BLaER1 treated with 17β-estradiol and CSF1 and Interleukin-3, amounts not matched to agents 10 nM and 100 nM (cell line): ENCODE data around the gene GNB1L.

Experiments used
- H3K27ac ChIP-seq, 11 experiments: shearing (Covaris generic); formaldehyde crosslinking; 2 replicates each; pipeline ENCODE4 v1.8.1; 2022
- H3K27me3 ChIP-seq, 11 experiments: shearing (Covaris generic); formaldehyde crosslinking; 2 replicates each; pipeline ENCODE4 v1.8.1; 2022
- H3K36me3 ChIP-seq, 11 experiments: shearing (Covaris generic); formaldehyde crosslinking; 2 replicates each; pipeline ENCODE4 v1.8.1; 2022
- H3K4me1 ChIP-seq, 10 experiments: shearing (Covaris generic); formaldehyde crosslinking; 2 replicates each; pipeline ENCODE4 v1.8.1; 2022
- H3K4me2 ChIP-seq, 11 experiments: shearing (Covaris generic); formaldehyde crosslinking; 2 replicates each; pipeline ENCODE4 v1.8.1; 2022
- H3K4me3 ChIP-seq, 10 experiments: shearing (Covaris generic); formaldehyde crosslinking; 2 replicates each; pipeline ENCODE4 v1.8.1; 2022
- H3K9ac ChIP-seq, 11 experiments: shearing (Covaris generic); formaldehyde crosslinking; 2 replicates each; pipeline ENCODE4 v1.8.1; 2022
- H3K9me3 ChIP-seq, 11 experiments: shearing (Covaris generic); formaldehyde crosslinking; replicated peaks in 1 of 11; 2 replicates each; pipeline ENCODE4 v1.8.1; 2022
- H4K20me1 ChIP-seq, 11 experiments: shearing (Covaris generic); formaldehyde crosslinking; 2 replicates each; pipeline ENCODE4 v1.8.1; 2022
- Cebpa-rat ChIP-seq, 11 experiments: shearing (Covaris generic); IDR thresholded peaks; 2 replicates each; pipeline ENCODE4 v1.8.1; 2022

GNB1L gene

DNA sequence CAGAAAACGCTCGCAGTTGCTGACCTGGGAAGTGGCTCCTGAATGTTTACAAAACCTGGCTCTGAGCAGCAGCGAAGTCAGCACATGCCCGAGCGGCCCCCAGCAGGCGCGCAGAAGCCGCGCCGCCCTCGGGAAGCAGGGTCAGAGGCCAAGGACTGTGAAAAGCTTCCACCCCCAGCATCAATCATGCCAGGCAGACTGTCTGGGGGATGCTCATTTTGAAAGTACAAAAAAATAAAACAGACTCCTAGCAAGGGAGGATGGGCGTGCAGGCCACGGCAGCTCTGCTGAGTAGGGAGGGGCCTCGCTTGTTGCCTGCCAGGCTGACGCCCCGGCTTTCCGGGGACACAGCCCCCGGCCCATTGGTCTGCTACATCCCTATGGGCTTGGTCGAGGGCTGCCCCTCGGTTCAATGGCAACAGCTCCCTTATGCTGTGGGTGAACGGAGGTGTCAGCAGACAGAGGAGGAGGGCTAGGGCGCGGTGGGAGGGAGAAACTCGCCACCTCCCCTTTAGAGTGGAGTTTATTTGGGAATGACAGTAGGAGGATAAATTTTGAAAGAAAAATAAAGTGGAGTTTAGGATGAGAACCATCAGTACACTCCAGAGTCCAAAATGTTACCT lies 37.7 kb upstream of the GNB1L start:
- TF ChIP-seq Cebpa-rat (IDR thresholded peaks at IDR 0.05): no peak
- Histone ChIP-seq H4K20me1 (peaks cover 0 to 7% (median 0%) of the 10 kb centered on the region in 11 experiments; a peak in 1 of 22 replicates), H3K27ac (peak overlapping the region in 10 of 11 experiments; percentile 13 to 97 (median 90); a peak in 19 of 22 replicates), H3K4me1 (peaks cover 44 to 99% (median 97%) of the 10 kb centered on the region in 10 experiments), H3K4me3 (peak overlapping the region in 7 of 10 experiments; percentile 19 to 45 (median 30); a peak in 10 of 20 replicates), H3K9ac (peak overlapping the region in 10 of 11 experiments; percentile 32 to 86 (median 74); a peak in 17 of 22 replicates), H3K9me3 (no peaks in the 10 kb centered on the region), H3K27me3 (no peaks in the 10 kb centered on the region), H3K4me2 (peak overlapping the region; percentile 82 to 99 (median 93)), H3K36me3 (peaks cover 0 to 26% (median 11%) of the 10 kb centered on the region in 11 experiments; a peak in 9 of 22 replicates)

DNA sequence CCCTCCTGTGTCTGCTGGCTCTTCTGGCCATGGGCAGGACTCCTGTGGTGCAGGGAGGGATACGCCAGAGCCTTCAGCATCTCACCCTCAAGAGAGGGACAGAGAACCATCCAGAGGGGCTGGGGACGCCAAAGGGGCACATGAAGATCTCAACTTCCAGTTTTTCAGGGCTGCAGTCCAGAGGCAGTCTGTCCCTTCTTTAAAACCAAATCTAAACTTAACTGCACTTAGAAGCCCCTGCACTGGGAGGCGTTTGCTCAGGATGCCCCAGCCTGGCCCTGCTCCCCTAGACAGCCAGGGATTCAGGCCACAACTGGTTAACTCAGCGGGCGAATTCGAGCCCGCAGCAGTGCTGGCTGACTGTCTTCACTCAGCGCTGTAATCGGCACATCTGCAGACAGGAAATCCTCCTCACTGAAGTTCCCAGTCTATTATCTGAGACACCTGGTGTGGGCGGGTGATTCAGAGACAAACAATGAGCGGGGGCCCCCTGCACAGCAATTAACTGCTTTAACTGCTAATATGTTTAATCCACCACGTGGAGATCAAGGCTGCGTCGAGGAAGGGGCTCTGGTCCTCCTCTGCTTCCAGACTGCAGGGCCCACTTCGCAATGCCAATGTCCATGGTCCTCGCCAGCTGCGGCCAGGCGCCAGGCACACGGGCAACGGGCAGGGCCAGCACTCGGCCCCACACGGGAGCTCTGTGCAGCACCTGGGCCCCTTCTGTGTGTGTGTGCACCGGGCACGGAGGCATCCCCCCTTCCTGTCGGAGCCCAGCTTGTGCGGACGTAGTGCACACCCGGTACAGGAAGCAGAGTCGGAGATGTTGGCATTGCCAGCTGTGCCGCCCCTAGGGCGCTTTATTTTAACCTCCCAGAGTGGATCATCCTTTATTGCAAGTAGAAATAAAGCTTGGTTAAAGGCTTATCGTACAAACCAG lies 36.9 kb upstream of the GNB1L start:
- Histone ChIP-seq H3K4me1 (peaks cover 52 to 99% (median 97%) of the 10 kb centered on the region in 10 experiments), H4K20me1 (peaks cover 0 to 4% (median 0%) of the 10 kb centered on the region in 11 experiments; a peak in 1 of 22 replicates), H3K4me2 (peak overlapping the region; percentile 82 to 99 (median 93)), H3K27me3 (no peaks in the 10 kb centered on the region), H3K36me3 (peaks cover 0 to 26% (median 11%) of the 10 kb centered on the region in 11 experiments; a peak in 9 of 22 replicates), H3K9ac (peak overlapping the region in 10 of 11 experiments; percentile 32 to 86 (median 74); a peak in 19 of 22 replicates), H3K4me3 (peak overlapping the region in 7 of 10 experiments; percentile 19 to 45 (median 30); a peak in 11 of 20 replicates), H3K9me3 (no peaks in the 10 kb centered on the region), H3K27ac (peak overlapping the region in 10 of 11 experiments; percentile 47 to 97 (median 90); a peak in 19 of 22 replicates)
- no peak for TF ChIP-seq Cebpa-rat (IDR thresholded peaks at IDR 0.05)

DNA sequence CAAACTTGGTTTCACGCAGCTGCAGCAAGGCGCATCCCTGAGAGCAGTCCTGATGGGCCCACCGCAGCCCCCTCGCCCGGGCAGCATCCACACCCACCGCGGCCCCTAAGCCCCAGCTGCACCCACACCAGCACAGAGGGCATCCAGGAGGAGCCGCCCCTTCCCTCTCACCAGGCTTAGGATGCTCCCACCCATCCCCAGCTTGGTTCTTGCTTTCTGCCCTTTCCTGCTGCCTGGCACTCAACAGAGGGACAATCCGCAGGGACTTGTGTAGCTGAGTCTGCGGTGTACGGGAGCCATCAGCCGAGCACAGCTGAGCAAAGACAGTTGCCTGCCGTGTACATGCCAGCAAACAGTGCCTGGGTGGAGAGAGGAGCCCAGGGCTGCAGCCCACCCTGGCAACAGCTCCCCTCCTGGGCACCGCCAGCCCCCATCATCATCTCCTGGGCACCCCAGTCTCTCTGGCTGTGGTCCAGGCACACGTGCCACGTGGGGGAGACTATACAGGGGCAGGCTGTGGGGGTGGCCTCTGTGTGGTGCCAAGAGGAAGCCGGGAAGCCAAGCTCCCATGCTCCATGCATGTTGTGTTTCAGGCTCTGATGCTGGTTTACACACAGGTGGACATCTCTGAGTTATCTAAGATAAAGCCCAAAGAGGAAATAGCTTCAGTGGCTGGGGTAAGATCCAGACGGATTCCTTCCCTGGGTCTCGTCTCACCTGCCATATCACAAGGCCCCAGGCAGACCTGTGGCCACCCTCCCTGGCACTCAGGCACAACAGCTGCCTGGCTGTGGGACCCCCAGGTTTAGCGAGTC lies 36.0 kb upstream of the GNB1L start:
- peak overlapping the region; percentile 82 to 99 (median 93) for H3K4me2 ChIP-seq
- H4K20me1 ChIP-seq: no peaks in the 10 kb centered on the region
- H3K4me3 ChIP-seq: peak overlapping the region in 4 of 10 experiments; percentile 19 to 31 (median 28); a peak in 3 of 20 replicates
- no peaks in the 10 kb centered on the region for H3K27me3 ChIP-seq
- no peaks in the 10 kb centered on the region for H3K9me3 ChIP-seq
- peak overlapping the region in 10 of 11 experiments; percentile 32 to 86 (median 74); a peak in 18 of 22 replicates for H3K9ac ChIP-seq
- H3K27ac ChIP-seq: peak overlapping the region in 10 of 11 experiments; percentile 47 to 97 (median 90); a peak in 19 of 22 replicates
- TF ChIP-seq Cebpa-rat (IDR thresholded peaks at IDR 0.05): no peak
- peaks cover 0 to 26% (median 11%) of the 10 kb centered on the region in 11 experiments; a peak in 9 of 22 replicates for H3K36me3 ChIP-seq
- H3K4me1 ChIP-seq: peaks cover 60 to 99% (median 97%) of the 10 kb centered on the region in 10 experiments

DNA sequence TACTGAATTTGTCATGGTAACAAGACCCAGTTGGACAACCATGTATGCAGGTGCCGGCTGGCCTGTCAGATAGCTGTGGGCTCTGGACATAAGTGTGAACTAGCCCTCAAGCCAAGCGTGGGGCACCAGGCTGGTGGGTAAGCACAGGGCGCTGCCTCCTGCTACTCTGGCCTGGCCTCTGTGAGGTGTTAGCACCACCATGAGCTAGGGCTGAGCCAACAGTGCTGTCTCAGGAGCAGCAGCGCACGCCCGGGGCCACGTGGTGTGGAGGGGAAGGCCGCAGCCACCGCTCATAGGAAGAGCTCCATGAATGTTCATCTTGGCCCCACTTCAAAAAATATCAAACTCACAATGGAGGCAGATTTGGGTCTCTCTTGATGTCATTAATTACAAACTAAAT lies 35.3 kb upstream of the GNB1L start:
- no peaks in the 10 kb centered on the region for H3K9me3 ChIP-seq
- H3K36me3 ChIP-seq: peaks cover 0 to 19% (median 6%) of the 10 kb centered on the region in 11 experiments; a peak in 8 of 22 replicates
- no peaks in the 10 kb centered on the region for H4K20me1 ChIP-seq
- peak overlapping the region in 5 of 11 experiments; percentile 67 to 86 (median 84); a peak in 6 of 22 replicates for H3K9ac ChIP-seq
- peak overlapping the region in 8 of 11 experiments; percentile 79 to 97 (median 92); a peak in 14 of 22 replicates for H3K27ac ChIP-seq
- no peak for TF ChIP-seq Cebpa-rat (IDR thresholded peaks at IDR 0.05)
- no peak overlapping the region for H3K4me3 ChIP-seq
- peak overlapping the region in 10 of 11 experiments; percentile 82 to 99 (median 94); a peak in 20 of 22 replicates for H3K4me2 ChIP-seq
- H3K27me3 ChIP-seq: no peaks in the 10 kb centered on the region
- peaks cover 68 to 99% (median 98%) of the 10 kb centered on the region in 10 experiments for H3K4me1 ChIP-seq

DNA sequence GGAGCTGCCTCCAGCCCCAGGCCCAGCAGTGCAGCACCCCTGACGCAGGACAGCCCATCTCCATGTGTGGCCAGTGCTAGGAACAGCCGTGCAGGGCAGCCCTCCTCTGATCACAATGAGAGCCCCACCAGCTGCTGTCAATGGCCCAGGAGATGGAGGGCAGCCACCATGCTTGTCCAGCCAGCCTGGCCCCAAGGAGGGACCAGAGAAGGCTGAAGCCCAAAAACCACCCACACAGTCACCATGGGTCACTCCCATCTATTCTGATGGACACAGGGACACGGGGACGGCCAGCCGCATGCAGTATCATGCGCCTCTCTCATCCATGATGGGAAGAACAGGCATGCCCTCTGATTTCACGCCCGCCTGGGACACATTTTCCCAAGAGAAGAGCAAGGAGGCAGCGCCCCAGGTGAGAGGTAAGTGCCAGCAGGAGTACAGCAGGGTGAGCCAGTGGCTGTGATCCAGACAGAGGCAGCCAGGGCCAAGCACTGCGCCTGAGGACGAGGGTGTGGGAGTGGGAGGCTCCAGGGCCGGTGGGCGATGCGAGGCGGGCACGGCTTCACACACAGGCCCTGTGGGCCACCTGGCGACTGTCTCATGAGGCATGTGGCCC lies 33.6 kb upstream of the GNB1L start:
- peak overlapping the region; percentile 83 to 99 (median 93) for H3K4me2 ChIP-seq
- H3K9ac ChIP-seq: peak overlapping the region in 6 of 11 experiments; percentile 3 to 84 (median 76); a peak in 9 of 22 replicates
- no peaks in the 10 kb centered on the region for H3K27me3 ChIP-seq
- H4K20me1 ChIP-seq: no peaks in the 10 kb centered on the region
- H3K4me3 ChIP-seq: no peak overlapping the region
- H3K36me3 ChIP-seq: peaks cover 0 to 4% (median 0%) of the 10 kb centered on the region in 11 experiments; a peak in 3 of 22 replicates
- no peak for TF ChIP-seq Cebpa-rat (IDR thresholded peaks at IDR 0.05)
- H3K4me1 ChIP-seq: peaks cover 77 to 98% (median 94%) of the 10 kb centered on the region in 10 experiments
- H3K9me3 ChIP-seq: no peaks in the 10 kb centered on the region
- H3K27ac ChIP-seq: peak overlapping the region in 10 of 11 experiments; percentile 81 to 97 (median 90); a peak in 18 of 22 replicates

DNA sequence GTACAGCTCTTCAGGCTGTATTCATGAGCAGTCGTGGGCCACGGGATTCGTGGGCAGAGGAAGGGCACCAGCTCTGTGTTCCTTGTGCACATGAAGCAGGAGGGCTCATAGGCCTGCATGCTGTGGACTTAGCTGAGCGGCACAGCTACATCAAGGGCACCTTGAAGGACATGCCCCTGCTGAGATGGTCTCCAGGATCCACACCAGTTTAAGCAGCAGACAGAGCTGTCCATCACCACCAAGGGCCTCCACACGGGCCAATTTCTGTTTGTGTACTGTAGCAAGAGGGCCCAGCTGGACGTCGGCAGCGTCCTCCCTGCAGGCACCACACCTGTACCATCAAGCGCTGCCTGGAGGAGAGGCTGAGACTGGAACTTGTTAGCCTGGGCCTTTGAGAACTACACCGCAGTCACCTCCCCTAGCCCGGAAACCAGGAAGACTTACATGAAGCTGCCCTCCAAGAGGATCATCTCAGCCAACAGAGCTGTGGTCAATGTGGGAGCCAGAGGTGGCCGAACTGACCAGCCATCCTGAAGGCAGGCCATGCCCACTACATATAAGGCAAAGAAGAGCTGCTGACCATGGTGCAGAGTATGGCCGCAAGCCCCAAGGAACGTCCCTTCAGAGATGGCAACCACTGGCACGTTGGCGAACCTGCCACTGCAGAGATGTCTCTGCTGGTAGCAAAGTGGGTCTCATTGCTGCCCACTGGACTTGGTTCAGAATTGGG lies 32.7 kb upstream of the GNB1L start:
- Histone ChIP-seq H4K20me1 (no peaks in the 10 kb centered on the region), H3K9ac (peak overlapping the region in 9 of 11 experiments; percentile 15 to 84 (median 74); a peak in 17 of 22 replicates), H3K9me3 (no peaks in the 10 kb centered on the region), H3K4me3 (no peak overlapping the region; a peak in 1 of 20 replicates), H3K4me1 (peaks cover 76 to 97% (median 91%) of the 10 kb centered on the region in 10 experiments), H3K27me3 (no peaks in the 10 kb centered on the region), H3K36me3 (peaks cover 0 to 6% (median 0%) of the 10 kb centered on the region in 11 experiments; a peak in 4 of 22 replicates), H3K27ac (peak overlapping the region; percentile 17 to 97 (median 88); a peak in 21 of 22 replicates), H3K4me2 (peak overlapping the region; percentile 83 to 99 (median 93))
- no peak; a peak in 4 of 22 replicates for TF ChIP-seq Cebpa-rat (IDR thresholded peaks at IDR 0.05)
